Measurements from ENCODE around the gene SGMS1.

GRCh38 chr10:50557130-50557682 is 66.5 kb downstream of the SGMS1 start:
- no peak for TF ChIP-seq RCOR1 (IDR thresholded peaks at IDR 0.05; ENCODE audit: low read depth, low read length)
- no peak for TF ChIP-seq POLR2A (IDR thresholded peaks at IDR 0.05; ENCODE audit: low read length)
- TF ChIP-seq CTCF (IDR thresholded peaks at IDR 0.05) = no peak
- no peak for TF ChIP-seq EP300 (IDR thresholded peaks at IDR 0.05)
- no peak for TF ChIP-seq JUN (IDR thresholded peaks at IDR 0.05)
- no peak for TF ChIP-seq BCL3 (IDR thresholded peaks at IDR 0.05)
- no peak for TF ChIP-seq CBX2 (IDR thresholded peaks at IDR 0.05; ENCODE audit: borderline replicate concordance, low read depth)
- TF ChIP-seq KDM1A (IDR thresholded peaks at IDR 0.05; ENCODE audit: low read depth) = no peak
- no peak for TF ChIP-seq POLR2AphosphoS2 (conservative IDR thresholded peaks at IDR 0.05; ENCODE audit: low read length)
- TF ChIP-seq RAD21 (conservative IDR thresholded peaks at IDR 0.05 in 1 of 2, IDR thresholded peaks at IDR 0.05 in 1 of 2) = no peak
- no peak for TF ChIP-seq MAZ (IDR thresholded peaks at IDR 0.05; ENCODE audit: borderline replicate concordance, low read depth, low read length)
- TF ChIP-seq CEBPB (IDR thresholded peaks at IDR 0.05) = no peak
- no peak for TF ChIP-seq E2F6 (IDR thresholded peaks at IDR 0.05; ENCODE audit: borderline replicate concordance, low read depth)
- TF ChIP-seq ESRRA (IDR thresholded peaks at IDR 0.05; ENCODE audit: borderline replicate concordance, low read length) = no peak

All from A549 (cell line).